K562 (cell line): Measurements from ENCODE around the gene OSBP2. TPM values are rescaled to one million over a fixed set of nuclear protein-coding genes. Genes with fewer than 3 reads are reported as not detected.

Source experiments
- ATAC-seq: fragments of 200-7000 bp; cut with Tn5 transposase; 3 replicates; pipeline ENCODE4 v1.9.1; 2020; ENCODE audit warnings: moderate library complexity
- BruUV-seq: library from RNA; stranded (reverse); fragments of 400-500 nt; replicated peaks from 2 replicates; lab custom pipeline; 2021; lab: Mats Ljungman, UMichigan
- CTCF ChIA-PET: fragments of 300-600 bp; formaldehyde crosslinking; extraction: SDS; loops from one replicate; lab custom pipeline; 2021; ENCODE audit warnings: low intra/inter-chr PET ratio; lab: Yijun Ruan, JAX
- POLR2A ChIA-PET: fragments of 300-600, 350-650 bp; sonication (Branson Sonifier 250); formaldehyde crosslinking; extraction: SDS; loops from one replicate; lab custom pipeline; 2021; ENCODE audit warnings: antibody characterized with exemption, inconsistent platforms; lab: Yijun Ruan, JAX
- DNase-seq, 4 experiments: peaks; one replicate each; pipeline versions ENCODE4 v3.0.0 to v3.0.0-alpha.2; 2011 to 2018; ENCODE audit warnings: low spot score in 3 of 4, mixed read lengths in 3 of 4; ENCODE audit errors: extremely low read depth in 1 of 4
- FAIRE-seq: peaks from 2 replicates; lab custom pipeline; 2011; peaks lifted over from hg19 to GRCh38; lab: Jason Lieb, UNC
- H2AFZ ChIP-seq: 2 replicates; pipeline ENCODE4 v1.6.0; 2011; ENCODE audit warnings: low read depth, low read length, control low read depth, inconsistent platforms
- H3K27ac ChIP-seq: fragments of 200-600 bp; 3 replicates; pipeline ENCODE4 v1.8.0; 2011; ENCODE audit warnings: low read depth, mild to moderate bottlenecking, control low read depth, inconsistent platforms, low read length, moderate library complexity, mixed read lengths; ENCODE audit errors: extremely low read depth
- H3K27me3 ChIP-seq, 2 experiments: fragments of 300-600 bp in 1 of 2; 2 replicates in 1 of 2; 3 replicates in 1 of 2; pipeline versions ENCODE4 v1.6.0 to v1.8.0; 2011; ENCODE audit warnings: inconsistent platforms in 2 of 2, low read length in 2 of 2, mild to moderate bottlenecking in 1 of 2, mixed read lengths in 1 of 2, moderate library complexity in 1 of 2; ENCODE audit not compliant: control insufficient read depth in 2 of 2, insufficient read depth in 2 of 2
- H3K36me3 ChIP-seq: fragments of 300-600 bp; 3 replicates; pipeline ENCODE4 v1.8.0; 2011; ENCODE audit warnings: mild to moderate bottlenecking, low read length, inconsistent platforms; ENCODE audit not compliant: control insufficient read depth, insufficient read depth
- H3K4me1 ChIP-seq, 2 experiments: fragments of 200-600 bp in 1 of 2; replicated peaks in 1 of 2; 2 replicates in 1 of 2; 3 replicates in 1 of 2; pipeline versions ENCODE4 v1.5.1 to v1.8.0; 2011; ENCODE audit warnings: inconsistent platforms in 2 of 2, low read length in 2 of 2, mild to moderate bottlenecking in 1 of 2, mixed read lengths in 1 of 2, moderate library complexity in 1 of 2; ENCODE audit not compliant: control insufficient read depth in 2 of 2, insufficient read depth in 2 of 2
- H3K4me2 ChIP-seq: 2 replicates; pipeline ENCODE4 v1.6.1; 2011; ENCODE audit warnings: low read length, control low read depth, inconsistent platforms, mixed read lengths; ENCODE audit not compliant: insufficient read depth
- H3K4me3 ChIP-seq: fragments of 200-600 bp; sonication (generic), shearing (Covaris generic); 2 replicates; pipeline ENCODE4 v1.5.1; 2016; ENCODE audit warnings: control low read depth, inconsistent platforms
- H3K79me2 ChIP-seq: fragments of 200-600 bp; 3 replicates; pipeline ENCODE4 v1.8.0; 2011; ENCODE audit warnings: low read length, inconsistent platforms; ENCODE audit not compliant: control insufficient read depth, insufficient read depth
- H3K9ac ChIP-seq, 2 experiments: 2 replicates each; pipeline versions ENCODE4 v1.6.0 to v1.6.1; 2011; ENCODE audit warnings: low read depth in 2 of 2, low read length in 2 of 2, control low read depth in 1 of 2, inconsistent platforms in 1 of 2, mild to moderate bottlenecking in 1 of 2, mixed read lengths in 1 of 2; ENCODE audit not compliant: insufficient read depth in 1 of 2
- H3K9me1 ChIP-seq: one replicate; pipeline ENCODE4 v1.6.0; 2011; ENCODE audit warnings: inconsistent platforms, mild to moderate bottlenecking, low read length, moderate library complexity; ENCODE audit not compliant: control insufficient read depth, insufficient read depth
- H3K9me3 ChIP-seq: replicated peaks from 2 replicates; pipeline ENCODE4 v1.5.1; 2011; ENCODE audit warnings: low read depth, low read length, inconsistent platforms; ENCODE audit not compliant: control insufficient read depth, insufficient read depth
- H4K20me1 ChIP-seq: replicated peaks from 2 replicates; pipeline ENCODE4 v1.6.1; 2011; ENCODE audit warnings: low read length, inconsistent platforms, mixed read lengths; ENCODE audit not compliant: control insufficient read depth, insufficient read depth
- HDAC1 ChIP-seq, 2 experiments: fragments of 450-650 bp; IDR thresholded peaks; 2 replicates each; pipeline ENCODE4 v1.6.1; 2016 to 2017; ENCODE audit warnings: inconsistent platforms in 1 of 2, mild to moderate bottlenecking in 1 of 2, moderate library complexity in 1 of 2
- HNRNPL ChIP-seq: fragments of 200-400 bp; formaldehyde crosslinking; IDR thresholded peaks from 2 replicates; pipeline ENCODE4 v1.6.1; 2017; ENCODE audit warnings: low read depth, mild to moderate bottlenecking, low read length
- JUN ChIP-seq, 2 experiments: sonication (generic) in 1 of 2; formaldehyde crosslinking in 1 of 2; IDR thresholded peaks; 2 replicates each; pipeline versions ENCODE4 v1.6.1 to v1.8.0; 2012 to 2022; ENCODE audit warnings: borderline replicate concordance in 2 of 2, mild to moderate bottlenecking in 2 of 2, improper control_type of control experiment in 1 of 2, low read depth in 1 of 2, low read length in 1 of 2, missing genetic modification reagents in 1 of 2
- MYC ChIP-seq, 2 experiments: fragments of 250-450 bp in 1 of 2; sonication (Bioruptor Pico) in 1 of 2; IDR thresholded peaks; 2 replicates each; pipeline versions ENCODE4 v1.5.1 to v1.6.1; 2012 to 2021; ENCODE audit warnings: low read depth in 2 of 2, borderline replicate concordance in 1 of 2, improper control_type of control experiment in 1 of 2, low read length in 1 of 2, mild to moderate bottlenecking in 1 of 2, moderate library complexity in 1 of 2
- POU5F1 ChIP-seq: fragments of 150-350 bp; IDR thresholded peaks from 2 replicates; pipeline ENCODE4 v1.6.1; 2014; ENCODE audit warnings: borderline replicate concordance, low read length, low read depth, mild to moderate bottlenecking; ENCODE audit not compliant: partially characterized antibody
- SIN3A ChIP-seq, 2 experiments: fragments of 150-350 bp in 1 of 2; IDR thresholded peaks; 2 replicates each; pipeline ENCODE4 v1.6.1; 2011 to 2016; ENCODE audit warnings: borderline replicate concordance in 2 of 2, low read depth in 2 of 2, low read length in 2 of 2, mild to moderate bottlenecking in 2 of 2, moderate library complexity in 2 of 2; ENCODE audit not compliant: control insufficient read depth in 1 of 2
- TSC22D4 ChIP-seq: fragments of 450-650 bp; IDR thresholded peaks from 2 replicates; pipeline ENCODE4 v1.6.1; 2016; ENCODE audit warnings: missing genetic modification characterization, missing biosample characterization, control low read depth
- VEZF1 ChIP-seq: fragments of 200-800 bp; sonication (Bioruptor generic); IDR thresholded peaks from 2 replicates; pipeline ENCODE4 v1.6.1; 2017; ENCODE audit warnings: missing genetic modification characterization, missing compliant biosample characterization
- ZNF224 ChIP-seq: sonication (generic); formaldehyde crosslinking; IDR thresholded peaks from 2 replicates; pipeline ENCODE4 v1.8.0; 2022; ENCODE audit warnings: mild to moderate bottlenecking, missing genetic modification reagents
- ZNF589 ChIP-seq: fragments of 200-800 bp; sonication (Bioruptor generic); IDR thresholded peaks from 2 replicates; pipeline ENCODE4 v1.6.1; 2016; ENCODE audit warnings: low read depth, missing genetic modification characterization, missing compliant biosample characterization
- WGBS: fragments of 100-300 bp; shearing (Covaris generic); methylation state at CpG from one replicate; pipeline ENCODE4 v1.1.6; 2016; ENCODE audit warnings: low coverage, mixed read lengths; ENCODE audit not compliant: insufficient coverage; ENCODE audit errors: missing lambda C conversion rate; 5-methylcytosine and 5-hydroxymethylcytosine counted together
- in situ Hi-C: fragments of 300-500 bp; cut with MboI; formaldehyde crosslinking; loops from 4 replicates; pipeline ENCODE4 v1.15.0; 2018; ENCODE audit warnings: inconsistent platforms, mixed read lengths
- intact Hi-C: fragments of 100-400 bp; cut with micrococcal nuclease; formaldehyde crosslinking; loops from 2 replicates; pipeline ENCODE4 v1.14.2; 2022
- polyA plus RNA-seq, 8 experiments: library from polyadenylated mRNA; depleted of rRNA in 4 of 8; stranded (reverse) in 5 of 8; unstranded in 3 of 8; fragments of >200 nt; fragmentation: Nextera tagmentation in 2 of 8; fragmentation: Illumina TruSeq in 1 of 8; extraction: Ambion mirVana in 2 of 8; extraction: Trizol in 1 of 8; gene quantifications; 2 replicates each; pipeline versions ENCODE4 v1.2.1 to v1.2.3, GENCODE V29; 2011 to 2014; ENCODE audit warnings: inconsistent platforms in 1 of 8, missing spikeins in 1 of 8
- total RNA-seq, 7 experiments: library from RNA; depleted of rRNA in 6 of 7; stranded (reverse); fragments of >200 nt in 6 of 7; fragmentation: Illumina TruSeq in 2 of 7; extraction: Trizol in 2 of 7; gene quantifications; 2 replicates each; pipeline versions ENCODE4 v1.2.1 to v1.2.3, GENCODE V29; 2011 to 2021; ENCODE audit warnings: low replicate concordance in 1 of 7
- TF ChIP-seq, protein P1 (sequence below): sonication (generic); formaldehyde crosslinking; IDR thresholded peaks from 2 replicates; pipeline ENCODE4 v1.8.0; 2022; ENCODE audit warnings: mild to moderate bottlenecking, missing genetic modification reagents
- TF ChIP-seq, protein P2 (sequence below): sonication (generic); formaldehyde crosslinking; IDR thresholded peaks from 2 replicates; pipeline ENCODE4 v1.8.1; 2023; ENCODE audit warnings: mild to moderate bottlenecking, missing genetic modification reagents

The OSBP2 gene
- total and polyA plus RNA-seq, 9 of the 15 experiments (the other 6 are each of a cell fraction or from before 2014, with no cell fraction given): 0.52 to 29.5 (median 21.6) TPM

DNA sequence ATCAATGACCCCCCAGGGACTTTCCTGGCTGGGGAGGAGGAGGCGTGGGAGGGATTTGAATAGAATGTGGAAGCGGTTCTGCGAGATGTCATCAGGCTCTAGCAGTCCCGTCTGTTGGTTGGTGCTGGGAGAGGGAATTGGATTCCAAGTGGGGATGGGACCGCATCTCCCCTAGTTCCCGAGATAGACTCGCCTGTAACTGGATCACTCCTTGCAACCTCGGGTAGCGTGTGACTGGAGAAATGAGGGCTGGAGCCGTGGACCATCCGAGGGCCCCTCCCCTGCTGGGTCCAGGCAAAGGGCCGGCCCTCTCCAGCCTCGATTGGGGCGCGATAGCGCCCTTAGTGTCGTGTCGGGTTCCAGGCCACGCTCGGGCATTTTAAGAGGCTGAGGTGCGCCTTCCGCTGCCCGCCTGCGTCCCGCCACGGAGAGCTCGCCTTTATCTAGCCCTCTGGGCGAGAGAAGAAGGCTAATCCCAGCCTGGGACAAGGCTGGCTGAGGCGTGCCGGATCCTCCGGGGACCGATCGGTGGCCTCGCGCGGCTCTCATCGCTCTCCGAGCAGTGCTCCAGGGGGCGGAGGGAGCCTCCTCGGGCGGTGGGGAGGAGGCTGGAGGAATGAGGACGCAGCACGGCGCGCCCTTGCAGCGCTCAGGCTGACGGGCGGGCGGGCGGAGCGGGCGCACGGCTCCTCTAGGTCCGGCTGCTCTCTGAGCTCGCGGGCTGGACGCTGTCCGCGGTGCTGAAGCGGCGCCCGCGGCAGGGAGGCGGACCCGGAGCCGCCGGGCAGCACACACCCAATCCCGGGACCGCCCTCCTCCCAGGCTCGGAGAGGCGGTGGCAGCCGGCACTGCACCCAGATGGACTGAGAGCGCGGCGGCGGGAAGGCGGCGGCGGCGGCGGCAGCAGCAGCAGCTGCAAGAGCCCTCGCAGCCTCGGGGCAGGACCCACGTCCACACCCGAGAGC, 107.8 kb downstream of the OSBP2 start:
- 4% methylated on average over 33 of the region's 85 CpGs for WGBS
- in situ Hi-C loops: no loop called here
- Histone ChIP-seq H3K27me3 (peaks cover 0 to 13% of the 10 kb centered on the region in 2 experiments; a peak in 3 of 5 replicates), H3K79me2 (no peaks in the 10 kb centered on the region), H3K4me2 (no peak overlapping the region), H4K20me1 (0 out of 2 replicates have a peak, but pooled peaks cover 7% of the 10 kb centered on the region), H2AFZ (no peak overlapping the region), H3K9me1 (no peaks in the 10 kb centered on the region), H3K9ac (no peak overlapping the region), H3K27ac (no peak overlapping the region), H3K4me1 (peaks cover 0 to 11% of the 10 kb centered on the region in 2 experiments; a peak in 2 of 5 replicates), H3K9me3 (no peaks in the 10 kb centered on the region), H3K4me3 (no peak overlapping the region), H3K36me3 (no peaks in the 10 kb centered on the region)
- ChIA-PET POLR2A (interaction anchor here (0.6 kb wide), 1 partner anchor 417 kb away, joined by 6 read pairs; no protein-coding TSS in a partner anchor), CTCF (no interaction called here)
- DNase-seq (peak; percentile 81 to 92 (median 87)), FAIRE-seq (no peak), ATAC-seq (peak; percentile 100)
- intact Hi-C loops: no loop called here
- BruUV-seq: no TSS peak
- TF ChIP-seq SIN3A (IDR thresholded peaks at IDR 0.05; ENCODE audit: borderline replicate concordance in 2 of 2, control insufficient read depth in 1 of 2, low read depth in 2 of 2, low read length in 2 of 2) (peak; percentile 34 to 92; a peak in 1 of 4 replicates), HNRNPL (peak; percentile 53; the same call in 1 of the 2 replicates), ZNF589 (CRISPR knock-in tag) (peak; percentile 56; the same call in 1 of the 2 replicates), ZNF224 (CRISPR knock-in tag) (peak; percentile 73; the same call in 1 of the 2 replicates), VEZF1 (CRISPR knock-in tag) (0 out of 2 replicates have a peak, but pooled peaks have one; percentile 25), MYC (IDR thresholded peaks at IDR 0.05; ENCODE audit: low read depth, low read length) (peak; percentile 43; the same call in 1 of the 2 replicates), MYC (CRISPR knock-in tag; IDR thresholded peaks at IDR 0.05; ENCODE audit: borderline replicate concordance, low read depth) (no peak), TSC22D4 (tag) (no peak), HDAC1 (IDR thresholded peaks at IDR 0.05) (peak in 1 of 2 experiments; percentile 41; a peak in 1 of 4 replicates), POU5F1 (no peak), JUN (IDR thresholded peaks at IDR 0.05; ENCODE audit: borderline replicate concordance, low read depth, low read length) (no peak), JUN (CRISPR knock-in tag; IDR thresholded peaks at IDR 0.05; ENCODE audit: borderline replicate concordance) (no peak)
- TF ChIP-seq, protein P1, sequence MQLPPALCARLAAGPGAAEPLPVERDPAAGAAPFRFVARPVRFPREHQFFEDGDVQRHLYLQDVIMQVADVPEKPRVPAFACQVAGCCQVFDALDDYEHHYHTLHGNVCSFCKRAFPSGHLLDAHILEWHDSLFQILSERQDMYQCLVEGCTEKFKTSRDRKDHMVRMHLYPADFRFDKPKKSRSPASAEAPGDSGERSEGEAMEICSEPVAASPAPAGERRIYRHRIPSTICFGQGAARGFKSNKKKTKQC (CRISPR knock-in tag): peak; percentile 97
- TF ChIP-seq, protein P2, sequence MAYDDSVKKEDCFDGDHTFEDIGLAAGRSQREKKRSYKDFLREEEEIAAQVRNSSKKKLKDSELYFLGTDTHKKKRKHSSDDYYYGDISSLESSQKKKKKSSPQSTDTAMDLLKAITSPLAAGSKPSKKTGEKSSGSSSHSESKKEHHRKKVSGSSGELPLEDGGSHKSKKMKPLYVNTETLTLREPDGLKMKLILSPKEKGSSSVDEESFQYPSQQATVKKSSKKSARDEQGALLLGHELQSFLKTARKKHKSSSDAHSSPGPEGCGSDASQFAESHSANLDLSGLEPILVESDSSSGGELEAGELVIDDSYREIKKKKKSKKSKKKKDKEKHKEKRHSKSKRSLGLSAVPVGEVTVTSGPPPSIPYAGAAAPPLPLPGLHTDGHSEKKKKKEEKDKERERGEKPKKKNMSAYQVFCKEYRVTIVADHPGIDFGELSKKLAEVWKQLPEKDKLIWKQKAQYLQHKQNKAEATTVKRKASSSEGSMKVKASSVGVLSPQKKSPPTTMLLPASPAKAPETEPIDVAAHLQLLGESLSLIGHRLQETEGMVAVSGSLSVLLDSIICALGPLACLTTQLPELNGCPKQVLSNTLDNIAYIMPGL (CRISPR knock-in tag): 0 out of 2 replicates have a peak, but pooled peaks have one; percentile 50
